Uterus (tissue), 2 donors: ENCODE measurements around the gene P4HA2.

ENCODE experiments used
- CTCF ChIP-seq, 4 experiments: fragments of 200-600 bp in 2 of 4; fragments of 450-650 bp in 2 of 4; sonication (generic) in 2 of 4; IDR thresholded peaks; one replicate each; pipeline ENCODE4 v1.5.1; 2016 to 2019; ENCODE audit warnings: antibody characterized with exemption in 4 of 4, mild to moderate bottlenecking in 2 of 4, moderate library complexity in 1 of 4
- POLR2A ChIP-seq, 2 donors: fragments of 450-650 bp; IDR thresholded peaks; one replicate each; pipeline ENCODE4 v1.6.1; 2016; ENCODE audit warnings: antibody characterized with exemption in 2 of 2, mild to moderate bottlenecking in 1 of 2, moderate library complexity in 1 of 2

DNA sequence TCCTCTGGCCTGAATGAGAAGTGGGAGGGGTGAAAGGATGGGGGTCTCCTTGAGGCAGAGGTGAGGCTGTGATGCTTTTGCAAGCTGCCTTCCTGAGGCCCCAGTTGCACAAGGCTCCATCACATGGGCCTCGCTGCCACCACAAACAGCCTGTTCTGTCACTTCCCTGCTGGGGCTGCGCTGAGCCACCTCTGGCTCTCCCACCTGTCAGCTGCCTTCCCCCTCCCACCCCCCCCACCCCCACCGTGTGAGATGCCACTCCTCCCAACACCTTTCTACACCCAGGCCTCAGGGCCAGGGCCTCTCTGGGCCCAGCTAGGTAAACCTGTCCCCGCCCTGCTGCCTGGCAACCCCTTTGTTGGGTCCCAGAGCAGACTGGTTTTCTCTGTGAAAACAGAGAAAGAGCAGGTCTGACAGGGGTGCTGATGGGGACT lies 25.4 kb upstream of the P4HA2 start:
- TF ChIP-seq CTCF (IDR thresholded peaks at IDR 0.05) (no peak), POLR2A (IDR thresholded peaks at IDR 0.05) (no peak)
